ENCODE measurements around the gene RARA. TPM values are rescaled to one million over a fixed set of nuclear protein-coding genes. Genes with fewer than 3 reads are reported as not detected.

RARA gene
- total and polyA plus RNA-seq, 12 donors = 4.7 to 58.2 (median 33.0) TPM

DNA sequence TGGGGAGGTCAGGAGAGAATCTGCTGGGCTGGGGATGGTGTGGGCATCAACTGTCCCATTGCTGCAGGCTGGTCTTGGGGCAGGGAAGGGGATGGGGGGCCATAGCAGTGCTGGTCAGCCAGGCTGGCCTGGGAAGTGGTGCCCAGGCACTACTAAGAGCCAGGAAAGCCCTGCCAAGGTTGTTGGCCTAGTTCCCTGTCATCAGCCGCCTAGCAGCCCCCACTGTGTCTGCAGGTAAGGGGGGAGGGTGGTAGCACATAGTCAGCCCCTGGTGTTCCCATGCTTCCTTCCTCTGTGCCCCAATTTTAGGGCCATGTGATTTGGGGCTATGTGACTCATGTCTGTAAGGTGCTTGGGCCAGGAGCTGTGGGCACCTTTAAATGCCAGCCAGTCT lies 37.8 kb downstream of the RARA start:
- 25 to 41% methylated on average over 1 of the region's 1 CpG; no CpG with 5 or more reads in 2 of the 4 donors for WGBS, 4 donors
- intact Hi-C loops (cut with DNase I) = no loop called here
- H3K4me1 ChIP-seq (replicated peaks in 1 of 2) = peaks cover 50 to 67% of the 10 kb centered on the region in 2 donors
- no peaks in the 10 kb centered on the region for H3K27me3 ChIP-seq
- peak overlapping the region in 4 of 5 donors; percentile 66 to 100 (median 90) for H3K27ac ChIP-seq
- DNase-seq = peak in 2 of 7 donors; percentile 25 to 37
- H3K4me3 ChIP-seq = no peak overlapping the region
- no peak for TF ChIP-seq POLR2A (IDR thresholded peaks at IDR 0.05)
- peaks cover 0 to 11% of the 10 kb centered on the region in 2 donors for H3K36me3 ChIP-seq (replicated peaks in 1 of 2)
- no peaks in the 10 kb centered on the region for H3K9me3 ChIP-seq (replicated peaks in 1 of 3)

GRCh38 chr17:40347319-40348135 lies 38.5 kb downstream of the RARA start:
- TF ChIP-seq POLR2A (IDR thresholded peaks at IDR 0.05) = no peak
- TF ChIP-seq CTCF (IDR thresholded peaks at IDR 0.05) = no peak
- DNase-seq = peak in 3 of 7 donors; percentile 48 to 66 (median 52)
- H3K4me3 ChIP-seq = peak overlapping the region in 1 of 4 donors; percentile 12
- intact Hi-C loops (cut with DNase I) = no loop called here
- peak overlapping the region in 3 of 5 donors; percentile 29 to 100 (median 90) for H3K27ac ChIP-seq
- no peaks in the 10 kb centered on the region for H3K9me3 ChIP-seq (replicated peaks in 1 of 3)
- WGBS, 4 donors = 47 to 63% (median 52%) methylated on average over 8 to 9 of the region's 9 CpGs
- peaks cover 0 to 19% of the 10 kb centered on the region in 2 donors for H3K36me3 ChIP-seq (replicated peaks in 1 of 2)
- peaks cover 57 to 74% of the 10 kb centered on the region in 2 donors for H3K4me1 ChIP-seq (replicated peaks in 1 of 2)
- H3K27me3 ChIP-seq = no peaks in the 10 kb centered on the region

DNA sequence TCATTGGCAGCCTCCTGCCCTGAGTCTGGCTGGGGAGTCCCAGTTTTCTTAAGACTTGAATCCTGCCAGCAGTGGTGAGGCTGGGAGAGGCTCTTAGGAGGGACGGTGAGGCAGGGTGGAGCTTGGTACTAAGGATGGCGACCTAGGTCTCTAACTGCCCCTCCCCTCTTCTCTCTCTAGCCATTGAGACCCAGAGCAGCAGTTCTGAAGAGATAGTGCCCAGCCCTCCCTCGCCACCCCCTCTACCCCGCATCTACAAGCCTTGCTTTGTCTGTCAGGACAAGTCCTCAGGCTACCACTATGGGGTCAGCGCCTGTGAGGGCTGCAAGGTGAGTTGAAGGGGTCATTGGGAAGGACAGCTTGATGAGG lies 39.1 kb downstream of the RARA start:
- H3K4me1 ChIP-seq (replicated peaks in 1 of 2) = peaks cover 57 to 78% of the 10 kb centered on the region in 2 donors
- 39 to 59% (median 57%) methylated on average over 4 to 5 of the region's 5 CpGs for WGBS, 4 donors
- intact Hi-C loops (cut with DNase I) = no loop called here

GRCh38 chr17:40348562-40349476 lies 39.8 kb downstream of the RARA start:
- DNase-seq = peak; percentile 81 to 94 (median 87)
- H3K36me3 ChIP-seq (replicated peaks in 1 of 2) = peaks cover 0 to 28% of the 10 kb centered on the region in 2 donors
- no peak for TF ChIP-seq POLR2A (IDR thresholded peaks at IDR 0.05)
- H3K9me3 ChIP-seq (replicated peaks in 1 of 3) = no peaks in the 10 kb centered on the region
- H3K27me3 ChIP-seq = no peaks in the 10 kb centered on the region
- peaks cover 57 to 74% of the 10 kb centered on the region in 2 donors for H3K4me1 ChIP-seq (replicated peaks in 1 of 2)
- peak overlapping the region in 4 of 5 donors; percentile 19 to 100 (median 63) for H3K27ac ChIP-seq
- intact Hi-C loops (cut with DNase I) = no loop called here
- H3K4me3 ChIP-seq = no peak overlapping the region
- WGBS, 4 donors = 42 to 49% (median 45%) methylated on average over 12 to 17 of the region's 17 CpGs

More for the DNA sequence above, 39.1 kb downstream of the RARA start:
- Histone ChIP-seq H3K4me3 (peak overlapping the region in 1 of 4 donors; percentile 12), H3K36me3 (replicated peaks in 1 of 2) (peaks cover 0 to 25% of the 10 kb centered on the region in 2 donors), H3K27ac (peak overlapping the region in 4 of 5 donors; percentile 19 to 100 (median 60)), H3K27me3 (no peaks in the 10 kb centered on the region), H3K9me3 (replicated peaks in 1 of 3) (no peaks in the 10 kb centered on the region)
- no peak for TF ChIP-seq POLR2A (IDR thresholded peaks at IDR 0.05)
- TF ChIP-seq CTCF (IDR thresholded peaks at IDR 0.05) = no peak
- DNase-seq = peak in 2 of 7 donors; percentile 21 to 58
